ENCODE data around the gene RIMKLB.
A peak's percentile ranks its signal among the peaks of the same experiment; 100 is the strongest.

The RIMKLB gene

GRCh38 chr12:8697476-8698131, at the start of gene RIMKLB:
RIMKLB (plus strand) TSS chr12:8697991; CDS start chr12:8713867, 15,876 bp downstream.
- DNase-seq, result peak in 57 of 58 donors; percentile 5 to 85 (median 69)

- DNase-seq, result no peak
Measured at GRCh38 chr12:8648576-8649205, 49.1 kb upstream of the RIMKLB start.

- DNase-seq, result no peak
Measured at GRCh38 chr12:8655421-8655820, 42.4 kb upstream of the RIMKLB start.

- no peak for DNase-seq
Measured at GRCh38 chr12:8658346-8658745, 39.4 kb upstream of the RIMKLB start.

GRCh38 chr12:8661016-8661415, 36.8 kb upstream of the RIMKLB start:
- DNase-seq, result peak in 20 of 58 donors; percentile 1 to 53 (median 18)

GRCh38 chr12:8661751-8662150, 36.0 kb upstream of the RIMKLB start:
- no peak for DNase-seq

GRCh38 chr12:8662593-8662992, 35.2 kb upstream of the RIMKLB start, which contains the start of gene MFAP5:
MFAP5 (minus strand) TSS chr12:8662826; CDS start chr12:8662104, 722 bp downstream.
- no peak for DNase-seq

GRCh38 chr12:8664228-8664913, 33.4 kb upstream of the RIMKLB start:
- DNase-seq, result peak in 3 of 58 donors; percentile 1 to 14 (median 2)

GRCh38 chr12:8665759-8666158, 32.0 kb upstream of the RIMKLB start:
- no peak for DNase-seq

GRCh38 chr12:8667270-8667669, 30.5 kb upstream of the RIMKLB start:
- DNase-seq, result no peak

GRCh38 chr12:8668441-8668840, 29.4 kb upstream of the RIMKLB start:
- peak in 23 of 58 donors; percentile 2 to 64 (median 15) for DNase-seq

- no peak for DNase-seq
Measured at GRCh38 chr12:8672381-8672780, 25.4 kb upstream of the RIMKLB start.

GRCh38 chr12:8675591-8676036, 22.2 kb upstream of the RIMKLB start:
- no peak for DNase-seq

GRCh38 chr12:8676651-8677050, 21.1 kb upstream of the RIMKLB start:
- DNase-seq, result no peak

- no peak for DNase-seq
Measured at GRCh38 chr12:8677362-8677761, 20.4 kb upstream of the RIMKLB start.

- no peak for DNase-seq
Measured at GRCh38 chr12:8678661-8679111, 19.1 kb upstream of the RIMKLB start.

GRCh38 chr12:8680533-8680932, 17.3 kb upstream of the RIMKLB start:
- no peak for DNase-seq

GRCh38 chr12:8681129-8681884, 16.5 kb upstream of the RIMKLB start:
- no peak for DNase-seq

- DNase-seq, result no peak
Measured at GRCh38 chr12:8685051-8685450, 12.7 kb upstream of the RIMKLB start.

GRCh38 chr12:8687846-8688601, 9.8 kb upstream of the RIMKLB start:
- peak in 42 of 58 donors; percentile 10 to 78 (median 40) for DNase-seq

GRCh38 chr12:8689681-8690080, 8.1 kb upstream of the RIMKLB start:
- no peak for DNase-seq

All from anterior cingulate cortex (tissue), 58 donors.